ENCODE results near the gene C17orf107.

The C17orf107 gene

DNA sequence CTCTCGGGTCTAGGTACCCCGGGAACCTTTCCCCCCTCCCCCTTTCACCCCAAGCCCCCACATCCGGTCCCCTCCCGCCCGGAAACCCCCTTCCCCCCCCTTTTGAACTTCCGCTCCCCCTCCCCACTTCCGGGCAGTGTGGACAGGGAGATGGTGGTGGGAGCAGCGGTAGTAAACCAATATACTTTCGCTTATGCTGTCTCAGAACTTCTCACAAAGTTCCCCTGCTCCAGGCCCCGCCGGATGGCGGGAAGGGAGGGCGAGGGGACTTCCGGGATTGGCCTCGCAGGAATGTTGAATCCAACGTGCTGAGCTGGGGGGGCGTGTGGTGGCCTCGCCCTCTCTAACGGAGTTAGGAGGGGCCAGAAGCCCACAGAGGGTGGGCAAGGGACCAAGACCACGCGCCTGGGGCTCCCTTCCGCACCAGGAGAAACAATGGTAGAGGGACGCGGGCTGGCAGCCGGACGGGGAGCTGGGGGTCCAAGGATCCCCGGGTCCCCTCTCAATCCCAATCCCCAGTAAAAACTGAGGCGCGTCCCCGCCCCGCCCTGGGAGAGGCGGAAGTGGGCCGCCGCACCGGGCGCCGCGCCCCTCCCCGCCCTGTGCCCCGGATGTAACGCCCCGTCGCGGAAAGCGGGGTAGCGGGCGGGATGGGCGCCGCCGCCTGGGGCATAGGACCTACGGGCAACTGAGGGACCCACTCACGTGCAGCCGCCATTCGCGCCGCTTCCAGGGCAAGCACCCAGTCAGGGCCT lies 48.3 kb downstream of the C17orf107 start:
- peak overlapping the region; percentile 88 for H3K9ac ChIP-seq (ENCODE audit: low read length)
- H3K36me3 ChIP-seq (ENCODE audit: control insufficient read depth, low read depth, low read length) = peaks cover 41% of the 10 kb centered on the region
- H3K4me1 ChIP-seq (ENCODE audit: control insufficient read depth, low read depth, low read length) = peaks cover 23% of the 10 kb centered on the region
- H3K27ac ChIP-seq (ENCODE audit: low read length) = peak overlapping the region; percentile 68
- H3K9me3 ChIP-seq (ENCODE audit: control insufficient read depth, low read depth, low read length) = no peaks in the 10 kb centered on the region
- H3K27me3 ChIP-seq (ENCODE audit: control insufficient read depth, insufficient read depth, low read length) = no peaks in the 10 kb centered on the region
- H3K4me3 ChIP-seq (ENCODE audit: low read length) = peak overlapping the region; percentile 75

DNA sequence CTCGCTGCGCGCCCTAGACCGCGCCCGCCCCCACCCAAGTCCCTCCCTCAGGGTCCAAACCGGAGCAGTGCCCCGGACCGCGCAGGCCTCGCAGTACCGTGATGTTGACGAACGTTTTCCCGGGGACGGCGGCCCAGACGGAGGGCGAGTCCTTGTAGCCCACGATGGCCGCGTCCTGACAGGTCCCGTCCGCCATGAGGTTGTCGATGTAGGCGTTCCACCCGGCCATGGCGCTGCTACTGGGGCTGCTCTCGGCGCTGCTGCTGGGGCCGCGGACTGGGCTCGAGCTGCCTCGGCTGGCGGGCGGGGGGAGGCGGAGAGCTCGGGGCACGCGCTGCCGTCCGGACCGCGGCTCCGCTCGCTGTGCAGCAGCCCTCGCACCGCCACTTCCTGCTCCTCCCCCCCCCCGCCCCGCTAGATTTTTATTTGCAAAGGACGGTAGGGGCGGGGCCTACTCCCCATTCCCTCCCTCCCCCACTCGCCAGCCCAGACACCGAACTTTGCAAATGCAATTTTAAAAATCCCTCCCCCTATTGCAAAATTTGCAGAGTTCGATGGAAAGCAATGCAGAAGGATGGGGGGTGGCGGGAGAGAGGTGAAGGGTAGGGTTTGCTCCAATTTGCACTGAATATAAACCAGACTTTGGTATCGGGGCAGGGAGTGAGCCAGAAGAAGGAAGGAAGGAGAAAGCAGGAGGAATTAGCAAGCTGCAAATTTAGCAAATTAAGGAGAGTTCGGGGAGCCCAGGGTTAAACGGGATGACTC lies 49.0 kb downstream of the C17orf107 start, which contains the start of gene PFN1:
TSS of gene PFN1 (minus strand) at position 365 of the 765 bp plus-strand sequence. CDS start at position 229, 136 bp downstream.
- H3K9ac ChIP-seq (ENCODE audit: low read length) = peak within 1 kb of the TSS; percentile 88
- peaks cover 23% of the 10 kb centered on the region for H3K4me1 ChIP-seq (ENCODE audit: control insufficient read depth, low read depth, low read length)
- no peaks in the 10 kb centered on the region for H3K27me3 ChIP-seq (ENCODE audit: control insufficient read depth, insufficient read depth, low read length)
- H3K4me3 ChIP-seq (ENCODE audit: low read length) = peak within 1 kb of the TSS; percentile 75
- H3K36me3 ChIP-seq (ENCODE audit: control insufficient read depth, low read depth, low read length) = peaks cover 33% of the 10 kb centered on the region
- H3K9me3 ChIP-seq (ENCODE audit: control insufficient read depth, low read depth, low read length) = no peaks in the 10 kb centered on the region
- H3K27ac ChIP-seq (ENCODE audit: low read length) = peak within 1 kb of the TSS; percentile 68

DNA sequence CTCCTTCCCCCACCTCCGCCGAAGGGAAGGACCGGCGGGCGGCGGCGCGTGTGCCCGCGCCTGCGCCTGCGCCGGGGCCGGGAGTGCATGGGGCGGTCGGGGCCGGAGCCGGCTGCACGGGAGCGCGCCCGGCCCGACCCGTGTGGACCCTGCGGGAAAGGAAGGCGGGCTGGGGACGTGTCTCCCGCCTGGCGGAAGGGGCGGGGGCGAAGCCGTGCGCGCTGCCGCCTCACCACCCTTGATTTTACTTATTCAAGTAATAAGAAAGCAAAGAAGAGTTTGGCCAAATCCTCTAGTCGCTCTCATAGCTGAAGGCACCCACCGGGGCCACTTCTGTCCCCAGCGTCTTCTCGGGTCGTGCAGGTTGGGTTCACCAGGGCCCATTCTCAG lies 49.6 kb downstream of the C17orf107 start:
- peaks cover 23% of the 10 kb centered on the region for H3K4me1 ChIP-seq (ENCODE audit: control insufficient read depth, low read depth, low read length)

DNA sequence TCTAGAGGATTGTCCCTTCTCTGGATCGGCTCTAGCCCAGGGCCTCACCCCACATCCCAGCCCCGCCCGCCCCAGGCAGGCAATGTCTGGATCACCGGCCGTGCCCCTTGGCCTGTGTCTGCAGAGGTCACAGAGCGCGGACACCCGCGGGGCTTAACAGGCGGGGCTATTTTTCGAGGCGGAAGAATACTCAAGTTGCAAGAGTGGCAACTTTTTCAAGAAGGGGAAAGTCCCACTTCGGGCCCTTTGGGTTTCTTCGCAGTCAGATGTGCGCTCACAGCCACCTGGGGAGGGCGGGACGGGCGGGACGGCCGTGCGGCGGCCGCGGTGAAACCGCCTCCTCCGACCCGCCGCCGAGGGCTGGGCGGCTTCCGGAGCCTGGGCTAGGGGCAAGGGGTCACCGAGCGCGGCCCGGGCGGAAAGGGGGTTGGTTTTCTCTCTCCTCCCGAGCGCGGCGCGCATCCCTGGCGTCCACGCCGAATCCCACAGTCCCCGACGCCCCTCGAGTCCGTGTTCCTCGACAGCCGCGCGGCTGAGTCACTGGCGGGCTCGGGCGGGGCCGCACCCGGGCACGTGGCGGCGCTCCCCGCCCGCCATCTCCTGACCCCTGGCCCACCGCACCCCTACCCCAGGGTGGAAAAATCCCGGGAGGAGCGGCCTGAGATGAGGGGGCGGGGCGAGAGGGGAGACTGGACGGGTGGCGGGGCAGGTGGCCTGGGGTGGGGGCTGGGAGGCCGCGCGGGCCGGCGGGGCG lies 50.2 kb downstream of the C17orf107 start:
- H3K9me3 ChIP-seq (ENCODE audit: control insufficient read depth, low read depth, low read length) = no peaks in the 10 kb centered on the region
- H3K4me3 ChIP-seq (ENCODE audit: low read length) = peak overlapping the region; percentile 75
- H3K36me3 ChIP-seq (ENCODE audit: control insufficient read depth, low read depth, low read length) = peaks cover 24% of the 10 kb centered on the region
- peak overlapping the region; percentile 65 for H3K27ac ChIP-seq (ENCODE audit: low read length)
- H3K4me1 ChIP-seq (ENCODE audit: control insufficient read depth, low read depth, low read length) = peaks cover 23% of the 10 kb centered on the region
- no peaks in the 10 kb centered on the region for H3K27me3 ChIP-seq (ENCODE audit: control insufficient read depth, insufficient read depth, low read length)
- peak overlapping the region; percentile 88 for H3K9ac ChIP-seq (ENCODE audit: low read length)

More for the DNA sequence above, 49.6 kb downstream of the C17orf107 start:
- Histone ChIP-seq H3K9ac (ENCODE audit: low read length) (peak overlapping the region; percentile 88), H3K9me3 (ENCODE audit: control insufficient read depth, low read depth, low read length) (no peaks in the 10 kb centered on the region), H3K27me3 (ENCODE audit: control insufficient read depth, insufficient read depth, low read length) (no peaks in the 10 kb centered on the region), H3K27ac (ENCODE audit: low read length) (peak overlapping the region; percentile 55), H3K36me3 (ENCODE audit: control insufficient read depth, low read depth, low read length) (peaks cover 29% of the 10 kb centered on the region), H3K4me3 (ENCODE audit: low read length) (peak overlapping the region; percentile 75)

DNA sequence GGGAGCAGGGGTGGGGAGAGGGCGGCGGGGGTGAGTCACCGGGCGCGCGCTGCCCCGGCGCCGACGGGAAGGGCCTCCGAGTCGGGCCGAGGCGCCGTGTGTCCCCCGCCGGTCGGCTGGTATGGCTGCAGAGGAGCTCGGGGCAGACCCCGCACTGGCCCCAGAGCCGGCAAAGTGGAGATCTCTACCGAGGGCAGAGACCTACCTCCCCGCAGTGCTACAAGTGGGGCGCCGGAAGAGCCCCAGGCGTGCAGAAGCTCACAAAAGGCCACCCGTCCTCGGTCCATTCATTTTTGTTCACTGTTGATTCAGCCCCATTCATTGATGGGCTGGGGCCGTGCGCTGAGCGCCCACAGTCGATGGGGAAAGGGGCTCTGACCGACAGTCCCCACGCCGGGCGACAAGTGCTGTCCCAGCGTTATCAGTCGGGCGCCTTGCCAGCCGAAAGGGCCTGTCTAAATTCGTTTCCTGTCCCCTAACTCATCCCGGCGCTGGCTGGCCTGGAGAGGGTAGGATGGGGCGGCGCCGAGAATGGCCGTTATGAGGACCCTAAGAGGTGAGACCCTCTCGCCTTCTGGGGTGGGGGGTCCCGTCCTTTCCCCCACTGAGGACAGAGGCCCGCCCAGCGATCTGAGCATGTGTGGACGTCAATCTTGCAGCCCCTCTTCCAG lies 50.9 kb downstream of the C17orf107 start:
- Histone ChIP-seq H3K27me3 (ENCODE audit: control insufficient read depth, insufficient read depth, low read length) (no peaks in the 10 kb centered on the region), H3K9me3 (ENCODE audit: control insufficient read depth, low read depth, low read length) (no peaks in the 10 kb centered on the region), H3K4me1 (ENCODE audit: control insufficient read depth, low read depth, low read length) (peaks cover 23% of the 10 kb centered on the region), H3K9ac (ENCODE audit: low read length) (peak overlapping the region; percentile 88), H3K27ac (ENCODE audit: low read length) (peak overlapping the region; percentile 45), H3K4me3 (ENCODE audit: low read length) (peak overlapping the region; percentile 79), H3K36me3 (ENCODE audit: control insufficient read depth, low read depth, low read length) (peaks cover 17% of the 10 kb centered on the region)

DNA sequence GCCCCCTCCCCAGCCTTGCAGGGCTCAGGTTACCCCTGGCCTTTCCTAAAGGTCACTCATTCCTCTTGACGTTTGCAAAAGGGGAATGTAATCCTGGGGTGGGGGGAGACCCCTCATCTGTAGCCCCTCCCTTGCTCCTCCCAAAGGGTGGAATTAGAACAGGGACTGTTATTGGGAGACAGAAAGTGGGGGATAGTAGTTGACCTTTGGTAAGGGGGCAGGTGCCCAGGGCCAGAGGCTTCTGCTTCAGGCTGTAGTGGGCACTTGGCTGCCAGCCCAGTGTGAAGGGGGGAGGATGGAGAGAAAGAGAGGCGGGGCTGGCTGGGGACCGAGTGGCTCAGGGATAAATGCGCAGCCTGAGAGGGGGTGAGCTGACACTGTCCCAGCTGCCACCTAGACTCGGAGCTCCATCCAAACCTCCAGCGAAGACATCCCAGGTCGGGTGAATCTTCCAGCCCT lies 51.4 kb downstream of the C17orf107 start, which contains the start of gene ENO3:
TSS of gene ENO3 (plus strand) at position 374 of the 459 bp plus-strand sequence. CDS start 711 bp downstream, outside the sequence.
- Histone ChIP-seq H3K4me1 (ENCODE audit: control insufficient read depth, low read depth, low read length) (peaks cover 19% of the 10 kb centered on the region), H3K36me3 (ENCODE audit: control insufficient read depth, low read depth, low read length) (peaks cover 11% of the 10 kb centered on the region), H3K9ac (ENCODE audit: low read length) (peak within 1 kb of the TSS; percentile 88), H3K9me3 (ENCODE audit: control insufficient read depth, low read depth, low read length) (no peaks in the 10 kb centered on the region), H3K4me3 (ENCODE audit: low read length) (peak within 1 kb of the TSS; percentile 79), H3K27me3 (ENCODE audit: control insufficient read depth, insufficient read depth, low read length) (no peaks in the 10 kb centered on the region), H3K27ac (ENCODE audit: low read length) (peak within 1 kb of the TSS; percentile 45)

DNA sequence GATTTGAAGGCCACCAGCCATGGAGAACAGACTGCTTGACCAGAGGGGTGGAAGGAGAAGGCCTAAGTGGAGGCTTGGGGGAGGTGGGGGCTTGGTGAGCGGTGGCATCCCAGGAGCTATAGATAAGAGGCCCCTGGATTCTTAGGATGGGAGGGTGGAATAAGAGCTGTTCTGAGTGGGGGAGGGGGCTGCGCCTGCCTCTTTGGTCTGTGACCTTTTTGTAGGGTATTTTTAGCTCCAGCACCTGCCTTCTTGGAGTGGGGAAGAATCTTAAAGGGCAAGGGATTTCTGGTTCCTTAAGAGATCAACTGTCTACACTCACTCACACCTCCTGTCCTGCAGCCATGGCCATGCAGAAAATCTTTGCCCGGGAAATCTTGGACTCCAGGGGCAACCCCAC lies 52.1 kb downstream of the C17orf107 start:
- H3K27ac ChIP-seq (ENCODE audit: low read length) = no peak overlapping the region
- H3K9me3 ChIP-seq (ENCODE audit: control insufficient read depth, low read depth, low read length) = no peaks in the 10 kb centered on the region
- peak overlapping the region; percentile 79 for H3K4me3 ChIP-seq (ENCODE audit: low read length)
- H3K9ac ChIP-seq (ENCODE audit: low read length) = no peak overlapping the region
- no peaks in the 10 kb centered on the region for H3K27me3 ChIP-seq (ENCODE audit: control insufficient read depth, insufficient read depth, low read length)
- H3K36me3 ChIP-seq (ENCODE audit: control insufficient read depth, low read depth, low read length) = peaks cover 5% of the 10 kb centered on the region
- peaks cover 14% of the 10 kb centered on the region for H3K4me1 ChIP-seq (ENCODE audit: control insufficient read depth, low read depth, low read length)
